HFFc6 (cell line): ENCODE results near the gene DOK7. TPM values are rescaled to one million over a fixed set of nuclear protein-coding genes. Genes with fewer than 3 reads are reported as not detected.

Experiments used
- DNase-seq: peaks from one replicate; pipeline ENCODE4 v3.0.0-alpha.2; 2018
- H3K27ac Mint-ChIP-seq: 2 replicates; pipeline ENCODE4 v1.8.0; 2020; ENCODE audit warnings: mild to moderate bottlenecking, mixed read lengths
- H3K27me3 Mint-ChIP-seq: 2 replicates; pipeline ENCODE4 v1.8.0; 2021; ENCODE audit warnings: mild to moderate bottlenecking, moderate library complexity, mixed read lengths; ENCODE audit not compliant: insufficient read depth
- H3K36me3 Mint-ChIP-seq: 2 replicates; pipeline ENCODE4 v1.8.0; 2021; ENCODE audit warnings: low read depth, mixed read lengths
- H3K4me1 Mint-ChIP-seq: 2 replicates; pipeline ENCODE4 v1.8.0; 2020; ENCODE audit warnings: low read depth, mixed read lengths
- H3K4me3 Mint-ChIP-seq: 2 replicates; pipeline ENCODE4 v1.8.0; 2020; ENCODE audit warnings: mild to moderate bottlenecking, moderate library complexity, mixed read lengths
- H3K9me3 Mint-ChIP-seq: 2 replicates; pipeline ENCODE4 v1.8.0; 2020; ENCODE audit warnings: mild to moderate bottlenecking, mixed read lengths
- total RNA-seq, 6 experiments: library from RNA; stranded (reverse); fragmentation: NEBNext Ultra II Directional; extraction: Animal tissue kit (Norgen Biotek cat#: 25700); gene quantifications; 2 replicates in 1 of 6; 3 replicates in 5 of 6; pipeline ENCODE4 v1.2.3, GENCODE V29; 2021
- TF ChIP-seq, protein P1 (sequence below): fragments of 200-600 bp; sonication (generic); IDR thresholded peaks from 2 replicates; pipeline ENCODE4 v1.5.0; 2021; ENCODE audit warnings: antibody characterized with exemption, mild to moderate bottlenecking

Gene DOK7
- total RNA-seq, 6 experiments from 2014 or later = not detected

DNA sequence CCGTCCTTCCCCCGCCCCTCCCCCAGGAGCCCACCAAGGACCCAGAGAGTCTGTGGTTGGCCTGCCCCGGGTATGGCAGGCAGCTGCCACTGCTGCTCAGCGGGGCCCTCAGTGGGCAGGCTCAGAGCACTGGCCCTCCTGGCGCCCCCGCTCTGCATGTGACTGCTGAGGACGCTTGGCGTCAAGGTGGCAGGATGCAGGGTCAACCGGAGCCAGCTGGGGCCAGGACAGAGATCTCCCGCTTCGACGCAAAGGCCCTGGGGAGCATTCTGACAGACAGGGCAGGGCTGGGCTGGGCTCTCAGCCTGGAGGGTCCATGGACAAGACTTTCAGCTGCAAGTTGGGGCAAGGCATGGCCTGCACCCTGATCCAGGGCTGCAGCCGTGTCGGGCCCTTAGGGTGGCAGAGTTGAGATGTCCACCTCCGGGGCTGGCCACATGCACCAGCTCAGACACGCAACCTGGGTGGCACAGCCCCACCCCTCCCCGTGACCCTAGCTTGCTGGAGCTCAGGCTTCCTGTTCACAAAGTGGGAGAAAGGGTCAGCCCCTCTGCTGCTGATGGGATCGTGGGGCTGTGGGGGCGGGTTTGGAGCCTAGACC is 38.8 kb downstream of the DOK7 start:
- DNase-seq = no peak
- H3K27me3 Mint-ChIP-seq = no peaks in the 10 kb centered on the region; the same call in 1 of the 2 replicates
- H3K27ac Mint-ChIP-seq = no peak overlapping the region

DNA sequence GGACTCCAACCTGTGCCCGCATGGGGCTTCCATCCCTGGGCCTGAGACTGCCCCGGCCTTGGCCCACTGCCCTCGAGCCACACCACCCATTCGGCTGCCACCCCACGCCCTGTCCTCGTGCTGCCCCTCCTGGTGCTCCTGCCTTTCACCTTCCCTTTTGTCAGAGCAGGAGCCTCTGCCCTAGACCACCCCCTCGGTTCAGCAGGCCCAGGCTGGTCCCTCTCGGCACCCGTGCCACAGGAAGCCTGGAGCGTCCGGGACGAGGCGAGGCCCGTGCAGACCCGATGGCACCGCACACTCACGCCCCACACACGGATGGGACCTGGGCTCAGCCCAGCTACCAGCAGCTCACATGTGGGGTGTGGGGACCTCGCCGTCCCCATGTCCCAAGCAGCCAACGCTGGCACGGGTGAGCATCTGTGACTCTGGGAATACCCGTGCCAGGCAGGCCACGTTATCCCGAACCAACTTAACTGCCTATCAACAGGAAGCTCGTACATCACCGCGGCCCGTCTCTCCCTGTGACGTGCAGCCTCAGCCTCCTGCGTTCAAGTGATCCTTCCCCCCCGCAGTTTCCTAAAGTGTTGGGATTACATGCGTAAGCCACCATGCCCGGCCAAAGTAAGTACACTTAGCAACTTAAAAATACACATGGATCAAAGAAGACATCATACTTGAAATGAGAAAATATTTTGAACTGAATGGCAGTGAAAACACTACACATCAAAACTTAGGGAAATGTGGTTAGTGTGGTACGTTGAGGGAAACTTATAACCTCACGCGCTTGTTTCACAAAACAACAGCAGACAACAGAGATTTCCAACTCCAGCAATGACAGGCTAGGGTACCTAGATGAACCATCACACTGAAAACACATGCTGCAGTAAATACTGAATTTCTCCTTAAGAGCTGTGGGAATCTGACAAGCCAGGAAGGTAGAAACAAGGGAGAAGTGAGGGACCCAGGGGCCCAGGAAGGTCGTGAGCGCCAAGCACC is 40.1 kb downstream of the DOK7 start:
- H3K9me3 Mint-ChIP-seq = no peaks in the 10 kb centered on the region
- no peak overlapping the region for H3K27ac Mint-ChIP-seq
- H3K4me3 Mint-ChIP-seq = no peak overlapping the region
- TF ChIP-seq, protein P1, sequence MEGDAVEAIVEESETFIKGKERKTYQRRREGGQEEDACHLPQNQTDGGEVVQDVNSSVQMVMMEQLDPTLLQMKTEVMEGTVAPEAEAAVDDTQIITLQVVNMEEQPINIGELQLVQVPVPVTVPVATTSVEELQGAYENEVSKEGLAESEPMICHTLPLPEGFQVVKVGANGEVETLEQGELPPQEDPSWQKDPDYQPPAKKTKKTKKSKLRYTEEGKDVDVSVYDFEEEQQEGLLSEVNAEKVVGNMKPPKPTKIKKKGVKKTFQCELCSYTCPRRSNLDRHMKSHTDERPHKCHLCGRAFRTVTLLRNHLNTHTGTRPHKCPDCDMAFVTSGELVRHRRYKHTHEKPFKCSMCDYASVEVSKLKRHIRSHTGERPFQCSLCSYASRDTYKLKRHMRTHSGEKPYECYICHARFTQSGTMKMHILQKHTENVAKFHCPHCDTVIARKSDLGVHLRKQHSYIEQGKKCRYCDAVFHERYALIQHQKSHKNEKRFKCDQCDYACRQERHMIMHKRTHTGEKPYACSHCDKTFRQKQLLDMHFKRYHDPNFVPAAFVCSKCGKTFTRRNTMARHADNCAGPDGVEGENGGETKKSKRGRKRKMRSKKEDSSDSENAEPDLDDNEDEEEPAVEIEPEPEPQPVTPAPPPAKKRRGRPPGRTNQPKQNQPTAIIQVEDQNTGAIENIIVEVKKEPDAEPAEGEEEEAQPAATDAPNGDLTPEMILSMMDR = no peak
- no peaks in the 10 kb centered on the region; the same call in 1 of the 2 replicates for H3K27me3 Mint-ChIP-seq
- peaks cover 14% of the 10 kb centered on the region for H3K36me3 Mint-ChIP-seq
- no peak for DNase-seq
- H3K4me1 Mint-ChIP-seq = no peaks in the 10 kb centered on the region

More for the DNA sequence above, 38.8 kb downstream of the DOK7 start:
- TF ChIP-seq, protein P1 = no peak
- Mint-ChIP-seq H3K4me3 (no peak overlapping the region), H3K9me3 (no peaks in the 10 kb centered on the region), H3K36me3 (peaks cover 6% of the 10 kb centered on the region), H3K4me1 (no peaks in the 10 kb centered on the region)

DNA sequence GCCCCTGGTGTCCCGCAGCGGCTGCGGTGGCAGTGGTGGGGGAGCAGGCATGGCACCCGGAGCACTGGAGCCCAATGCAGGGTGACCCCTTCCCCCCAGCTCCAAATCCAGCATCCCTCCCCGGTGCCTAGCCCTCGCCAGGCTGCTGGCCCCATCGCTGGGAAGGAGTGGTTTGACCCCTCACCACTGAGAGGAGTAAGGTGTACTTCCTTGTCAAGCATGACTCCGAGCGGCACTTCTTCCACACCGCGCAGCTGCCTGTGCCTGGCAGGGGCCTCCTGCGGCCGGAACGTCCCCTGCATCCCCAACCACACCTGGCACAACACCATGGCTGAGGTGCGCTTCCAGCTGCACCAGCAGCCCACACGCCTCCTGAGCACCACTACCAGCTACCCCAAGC is 42.1 kb downstream of the DOK7 start:
- no peaks in the 10 kb centered on the region; the same call in 1 of the 2 replicates for H3K27me3 Mint-ChIP-seq
- TF ChIP-seq, protein P1 = no peak
- H3K4me3 Mint-ChIP-seq = no peak overlapping the region
- peaks cover 29% of the 10 kb centered on the region for H3K36me3 Mint-ChIP-seq
- H3K4me1 Mint-ChIP-seq = no peaks in the 10 kb centered on the region
- H3K9me3 Mint-ChIP-seq = no peaks in the 10 kb centered on the region
- H3K27ac Mint-ChIP-seq = no peak overlapping the region
- no peak for DNase-seq

DNA sequence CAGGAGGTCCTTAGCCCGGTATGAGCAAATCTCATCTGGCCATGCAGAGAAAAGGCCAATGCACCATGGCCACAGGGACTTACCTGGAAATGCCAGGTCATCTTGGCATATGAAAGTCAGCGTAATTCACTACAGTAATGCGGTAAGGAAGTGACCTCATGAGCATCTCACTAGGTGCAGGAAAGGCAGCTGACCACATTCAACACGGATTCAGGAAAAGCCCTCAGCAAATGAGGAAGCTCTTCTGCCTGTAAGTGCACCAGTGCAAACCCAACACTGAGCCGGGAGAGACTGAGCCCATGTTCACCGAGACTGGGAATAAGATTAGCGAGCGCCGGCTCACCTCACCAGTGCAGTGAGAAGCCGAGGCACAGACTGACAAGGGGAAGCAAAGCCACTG is 45.4 kb downstream of the DOK7 start:
- H3K4me3 Mint-ChIP-seq = no peak overlapping the region
- H3K27me3 Mint-ChIP-seq = peaks cover 3% of the 10 kb centered on the region; the same call in 1 of the 2 replicates
- DNase-seq = no peak
- no peaks in the 10 kb centered on the region for H3K9me3 Mint-ChIP-seq
- H3K4me1 Mint-ChIP-seq = no peaks in the 10 kb centered on the region
- peaks cover 55% of the 10 kb centered on the region for H3K36me3 Mint-ChIP-seq
- TF ChIP-seq, protein P1 = no peak
- no peak overlapping the region for H3K27ac Mint-ChIP-seq

DNA sequence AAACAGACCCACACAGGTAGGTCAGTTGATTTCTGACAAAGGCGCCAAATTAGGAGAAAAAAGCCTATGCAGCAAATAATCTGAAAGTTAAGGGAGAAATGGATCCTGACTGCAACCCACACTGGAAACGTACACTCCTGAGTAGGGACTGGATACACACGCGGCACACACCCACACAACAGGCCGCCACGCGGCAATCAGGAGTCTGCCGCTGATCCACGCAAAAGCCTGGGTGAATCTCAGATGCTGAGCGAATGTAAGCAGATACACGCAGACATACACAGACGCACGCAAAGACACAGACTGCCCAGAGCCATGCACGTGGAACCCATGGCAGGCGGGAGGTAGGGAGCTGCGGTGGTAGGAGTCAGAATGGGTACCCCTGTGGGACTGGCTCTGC is 47.4 kb downstream of the DOK7 start:
- Mint-ChIP-seq H3K4me3 (no peak overlapping the region), H3K27me3 (peaks cover 3% of the 10 kb centered on the region; the same call in 1 of the 2 replicates), H3K4me1 (no peaks in the 10 kb centered on the region), H3K36me3 (peaks cover 62% of the 10 kb centered on the region), H3K27ac (no peak overlapping the region), H3K9me3 (no peaks in the 10 kb centered on the region)
- no peak for DNase-seq
- TF ChIP-seq, protein P1 = no peak
